SW 1271 (cell line): ENCODE results near the gene MGAT5B.

ENCODE experiments used
- DNase-seq, 2 experiments: peaks; one replicate each; lab custom pipeline; 2025; lab: John Stamatoyannopoulos, UW

The MGAT5B gene

GRCh38 chr17:76927577-76927976 is 59.4 kb downstream of the MGAT5B start:
- no peak for DNase-seq

DNA sequence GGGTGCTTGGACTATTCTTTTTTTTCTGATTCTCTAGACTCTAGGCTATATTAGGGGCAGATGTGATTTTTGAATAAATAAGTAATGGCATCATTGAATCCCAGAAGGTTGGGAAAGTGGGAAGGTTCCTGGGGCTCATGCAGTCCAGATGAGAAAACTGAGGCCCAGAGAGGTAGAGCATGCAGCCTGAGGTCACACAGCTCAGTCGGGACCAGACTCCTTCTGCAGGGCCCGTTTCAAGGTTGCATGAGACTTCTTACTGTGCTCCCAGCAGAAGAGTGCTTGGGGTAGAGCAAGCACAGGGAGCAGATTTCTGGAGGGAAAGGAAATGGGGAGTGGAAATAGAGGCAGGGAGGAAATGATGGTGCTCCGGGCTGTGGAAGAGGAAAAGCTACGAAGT is 59.8 kb downstream of the MGAT5B start:
- no peak for DNase-seq

- DNase-seq, result no peak
These were observed 60.9 kb downstream of the MGAT5B start for GRCh38 chr17:76929148-76929547.

GRCh38 chr17:76929601-76930000 is 61.4 kb downstream of the MGAT5B start:
- DNase-seq, result no peak

DNA sequence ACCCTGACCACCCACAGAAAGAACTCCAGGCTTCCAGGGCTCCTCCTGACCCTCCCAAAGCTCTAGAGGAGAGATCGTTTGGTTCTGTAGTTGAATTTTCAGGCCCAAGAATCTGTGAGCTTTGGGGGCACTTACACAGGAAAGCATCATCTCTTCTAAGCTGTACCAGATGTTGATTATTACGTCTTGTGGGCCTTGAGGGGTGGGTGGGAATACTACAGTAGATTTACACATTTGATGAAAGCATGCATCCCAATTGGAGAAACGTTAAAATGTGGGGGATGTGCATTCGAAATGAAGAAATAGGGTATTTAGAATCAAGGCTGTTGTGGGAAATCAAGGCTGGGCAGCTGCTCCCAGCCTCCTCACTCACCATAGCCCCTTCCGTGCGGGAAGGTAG is 61.9 kb downstream of the MGAT5B start:
- no peak for DNase-seq

DNA sequence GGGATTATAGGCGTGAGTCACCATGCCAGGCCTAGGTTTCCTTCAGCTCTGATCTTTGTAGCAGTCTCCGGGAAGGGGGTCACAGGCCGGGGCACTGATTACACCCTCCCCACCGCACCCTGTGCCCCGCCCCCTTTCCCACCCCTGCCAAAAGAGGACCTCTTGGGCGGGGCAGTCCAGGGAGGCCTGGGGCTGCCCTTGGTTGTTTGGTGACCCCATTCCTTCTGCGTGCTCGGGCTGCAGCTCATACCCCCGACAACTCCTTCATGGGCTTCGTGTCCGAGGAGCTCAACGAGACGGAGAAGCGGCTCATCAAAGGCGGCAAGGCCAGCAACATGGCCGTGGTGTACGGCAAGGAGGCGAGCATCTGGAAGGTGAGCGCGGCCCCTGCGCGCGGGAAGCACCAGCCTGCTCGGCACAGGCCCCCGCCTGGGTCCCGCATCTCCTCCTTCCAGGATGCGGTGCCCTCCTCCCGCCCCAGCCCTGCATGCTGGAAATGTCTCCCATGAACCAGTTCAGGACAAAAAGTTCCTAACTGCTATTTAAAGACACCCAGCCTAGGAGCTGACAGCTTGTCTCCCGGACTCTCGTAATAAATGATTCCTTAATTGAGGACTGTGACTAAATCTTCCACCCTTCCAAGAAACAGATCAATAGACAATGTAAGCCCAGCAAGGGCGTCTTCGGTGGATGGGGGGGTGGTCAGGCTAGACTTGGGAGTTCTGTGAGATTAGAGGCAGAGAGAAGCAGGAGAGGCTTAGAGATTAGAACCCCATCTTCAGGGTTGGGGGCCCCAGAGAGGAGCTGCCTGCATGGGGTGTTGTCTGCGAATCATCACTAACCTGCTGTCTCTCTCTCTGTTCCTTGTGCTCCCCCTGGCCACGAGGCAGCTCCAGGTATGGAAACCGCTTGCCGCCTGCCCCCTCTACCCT is 64.5 kb downstream of the MGAT5B start:
- no peak for DNase-seq

DNA sequence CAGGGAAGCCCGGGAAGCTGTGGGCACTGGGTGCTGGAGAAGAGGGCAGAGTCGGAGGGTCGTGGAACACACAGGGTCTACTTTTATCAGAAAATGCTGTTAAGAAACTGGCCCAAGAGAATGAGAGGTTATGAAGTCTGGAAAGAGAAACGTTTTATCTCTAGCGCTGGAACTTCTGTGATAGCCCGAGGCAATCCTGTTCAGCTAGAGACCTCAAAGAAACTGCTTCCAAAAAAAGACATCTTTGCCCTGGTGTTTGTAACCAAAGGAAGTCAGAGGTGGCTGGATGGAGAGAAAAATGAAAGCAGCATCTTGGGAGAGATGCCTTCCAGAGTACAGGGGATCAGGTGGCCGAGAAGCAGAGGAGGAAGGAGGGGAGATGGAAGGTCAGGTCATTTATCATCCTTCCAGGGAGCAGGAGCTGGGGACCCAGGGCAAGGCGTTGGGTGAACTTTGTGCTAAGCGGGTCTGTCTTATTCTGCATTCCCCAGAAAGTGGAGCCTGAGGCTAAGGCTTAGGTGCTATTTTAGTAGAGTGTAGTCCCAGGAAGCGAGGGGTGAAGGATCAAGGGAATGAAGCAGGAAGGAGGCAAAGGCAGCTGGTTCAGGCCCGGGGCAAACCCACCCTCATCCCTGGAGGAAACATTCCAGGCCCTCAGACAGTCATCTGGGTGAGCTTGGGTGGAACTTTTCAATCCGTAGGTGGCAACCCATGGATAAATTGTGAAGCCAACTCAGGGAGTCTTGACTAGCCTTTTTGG is 66.5 kb downstream of the MGAT5B start:
- DNase-seq, result no peak

GRCh38 chr17:76935331-76935730 is 67.1 kb downstream of the MGAT5B start:
- peak in 1 of 2 experiments; percentile 32 for DNase-seq

GRCh38 chr17:76937238-76937637 is 69.0 kb downstream of the MGAT5B start:
- no peak for DNase-seq

- no peak for DNase-seq
These were observed 69.8 kb downstream of the MGAT5B start for GRCh38 chr17:76938009-76938408.

DNA sequence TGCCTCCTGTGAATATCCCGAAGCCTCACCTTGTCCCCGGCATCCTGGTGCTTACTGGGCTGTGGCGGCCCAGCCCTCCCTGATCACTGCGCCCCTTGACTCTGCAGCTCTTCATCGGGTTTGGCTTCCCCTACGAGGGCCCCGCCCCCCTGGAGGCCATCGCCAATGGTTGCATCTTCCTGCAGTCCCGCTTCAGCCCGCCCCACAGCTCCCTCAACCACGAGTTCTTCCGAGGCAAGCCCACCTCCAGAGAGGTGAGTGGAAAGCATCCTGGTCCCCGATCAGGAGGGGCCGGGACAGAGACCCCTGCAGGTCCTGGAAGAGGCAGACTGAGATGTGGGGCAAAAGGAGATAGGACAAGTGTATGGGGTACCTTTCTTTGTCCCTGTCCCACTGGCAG is 72.1 kb downstream of the MGAT5B start:
- no peak for DNase-seq

DNA sequence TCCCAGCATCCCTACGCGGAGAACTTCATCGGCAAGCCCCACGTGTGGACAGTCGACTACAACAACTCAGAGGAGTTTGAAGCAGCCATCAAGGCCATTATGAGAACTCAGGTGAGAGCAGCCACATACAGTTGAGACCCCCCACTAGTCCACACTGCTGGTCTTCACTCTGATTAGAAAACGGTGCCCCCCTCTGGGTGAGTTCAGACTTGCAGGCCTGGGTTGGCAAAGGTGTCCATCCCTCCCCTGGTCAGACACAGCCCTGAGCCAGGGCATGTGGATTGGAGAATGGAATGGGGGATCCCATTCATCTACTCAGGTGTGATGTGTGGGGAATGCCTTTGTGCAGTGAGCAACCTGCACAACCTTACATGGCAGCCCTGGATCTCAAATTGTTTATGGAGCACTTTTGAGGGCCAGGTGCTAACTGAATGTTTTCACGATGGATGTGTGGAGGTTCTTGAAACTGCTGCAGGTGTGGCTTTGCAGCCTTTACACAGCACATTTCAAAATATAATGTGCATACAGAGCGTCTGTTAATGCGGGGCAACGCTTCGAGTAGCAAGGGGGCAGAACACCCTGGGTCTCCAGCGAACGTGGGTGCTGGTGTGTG is 72.6 kb downstream of the MGAT5B start:
- DNase-seq, result no peak

DNA sequence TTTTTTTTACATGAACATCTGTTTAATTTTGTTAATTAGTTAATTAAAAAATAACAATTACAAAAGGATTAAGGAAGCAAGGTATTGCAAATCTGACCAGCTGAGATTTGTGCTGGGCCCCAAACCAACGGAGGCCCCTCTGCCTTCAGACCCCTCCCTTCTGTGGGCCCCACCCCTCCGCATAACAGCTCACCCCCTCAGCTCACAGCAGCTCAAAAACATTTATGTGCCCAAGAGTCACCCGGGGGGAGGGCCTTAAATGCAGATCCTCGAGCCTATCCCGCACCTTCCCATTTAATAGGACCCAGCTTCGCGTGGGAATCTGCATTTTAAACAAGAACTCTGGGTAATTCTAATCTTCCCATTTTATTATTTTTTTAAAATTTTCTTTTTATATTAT is 75.0 kb downstream of the MGAT5B start:
- no peak for DNase-seq

DNA sequence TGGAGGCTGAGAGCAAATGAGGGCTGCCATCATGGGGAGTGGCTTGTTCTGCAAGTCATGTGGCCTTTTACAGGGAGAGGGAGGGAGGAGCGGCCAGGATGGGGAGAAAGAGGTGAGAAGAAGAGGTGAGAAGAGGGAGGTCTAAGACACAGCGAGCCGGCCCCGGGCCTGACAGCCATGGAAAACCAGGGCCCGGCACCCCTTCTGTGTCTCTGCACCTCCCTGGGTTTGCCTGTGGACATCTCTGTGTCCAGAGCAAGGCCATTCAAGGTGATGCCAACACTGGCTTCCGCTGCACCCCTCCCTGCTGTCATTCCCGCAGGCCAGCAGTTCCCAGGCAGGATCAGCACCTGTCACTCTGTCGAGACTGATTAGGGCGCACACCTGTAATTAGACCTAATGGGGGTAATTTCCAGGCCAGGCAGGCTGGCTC is 75.6 kb downstream of the MGAT5B start:
- no peak for DNase-seq

GRCh38 chr17:76944477-76944876 is 76.3 kb downstream of the MGAT5B start:
- DNase-seq, result no peak

GRCh38 chr17:76946111-76946771 is 78.0 kb downstream of the MGAT5B start:
- no peak for DNase-seq

DNA sequence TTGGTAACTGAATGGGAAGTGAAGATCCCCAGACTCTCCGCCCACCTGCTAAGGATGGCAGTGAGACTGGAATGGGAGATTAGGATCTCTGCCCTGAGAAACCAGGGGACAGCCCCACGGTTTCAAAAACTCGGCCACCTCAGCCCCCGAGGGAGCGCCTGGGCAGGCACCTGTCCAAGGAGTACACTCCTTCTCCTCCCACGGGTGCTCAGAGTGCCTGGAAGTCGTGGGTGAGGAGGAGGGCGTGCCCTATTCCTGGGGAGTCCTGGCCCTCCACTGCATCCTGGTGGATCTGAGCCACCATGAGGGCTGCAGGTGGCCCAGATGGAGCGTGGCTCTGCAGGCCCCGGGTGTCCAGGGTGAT is 78.5 kb downstream of the MGAT5B start:
- no peak for DNase-seq

- no peak for DNase-seq
These were observed 79.1 kb downstream of the MGAT5B start for GRCh38 chr17:76947309-76947708.

DNA sequence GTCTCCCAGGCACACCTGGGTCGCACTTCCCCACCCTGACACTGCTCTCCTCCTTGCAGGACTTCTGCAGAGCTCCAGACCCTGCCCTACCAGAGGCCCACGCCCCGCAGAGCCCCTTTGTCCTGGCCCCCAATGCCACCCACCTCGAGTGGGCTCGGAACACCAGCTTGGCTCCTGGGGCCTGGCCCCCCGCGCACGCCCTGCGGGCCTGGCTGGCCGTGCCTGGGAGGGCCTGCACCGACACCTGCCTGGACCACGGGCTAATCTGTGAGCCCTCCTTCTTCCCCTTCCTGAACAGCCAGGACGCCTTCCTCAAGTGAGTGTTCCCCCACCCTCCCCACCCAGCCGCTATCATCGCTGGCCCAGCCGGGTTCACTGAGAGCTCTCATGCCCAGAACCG is 79.6 kb downstream of the MGAT5B start:
- DNase-seq, result no peak

DNA sequence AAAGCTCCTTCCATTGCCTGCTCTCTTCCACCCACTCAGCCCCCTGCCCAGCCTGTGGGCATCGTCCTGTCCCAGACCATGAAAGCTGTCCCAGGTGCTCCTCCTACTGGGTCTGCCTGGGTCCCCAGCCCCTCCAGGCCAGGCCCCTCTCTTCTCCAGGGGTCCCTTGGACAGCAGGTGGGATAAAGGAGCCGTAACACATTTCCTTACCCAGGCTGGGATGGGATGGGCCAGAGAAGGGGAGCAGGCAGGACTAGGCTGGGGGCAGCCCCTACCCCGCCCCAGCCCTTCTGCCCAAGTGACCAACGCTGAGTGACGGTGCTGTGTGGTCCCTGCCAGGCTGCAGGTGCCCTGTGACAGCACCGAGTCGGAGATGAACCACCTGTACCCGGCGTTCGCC is 80.1 kb downstream of the MGAT5B start:
- DNase-seq, result no peak

GRCh38 chr17:76948726-76949342 is 80.6 kb downstream of the MGAT5B start:
- DNase-seq, result no peak
